DMS79 (cell line): Measurements from ENCODE around the gene PRICKLE1.

Experiments
- DNase-seq: peaks from one replicate; lab custom pipeline; 2025; lab: John Stamatoyannopoulos, UW

The PRICKLE1 gene

DNA sequence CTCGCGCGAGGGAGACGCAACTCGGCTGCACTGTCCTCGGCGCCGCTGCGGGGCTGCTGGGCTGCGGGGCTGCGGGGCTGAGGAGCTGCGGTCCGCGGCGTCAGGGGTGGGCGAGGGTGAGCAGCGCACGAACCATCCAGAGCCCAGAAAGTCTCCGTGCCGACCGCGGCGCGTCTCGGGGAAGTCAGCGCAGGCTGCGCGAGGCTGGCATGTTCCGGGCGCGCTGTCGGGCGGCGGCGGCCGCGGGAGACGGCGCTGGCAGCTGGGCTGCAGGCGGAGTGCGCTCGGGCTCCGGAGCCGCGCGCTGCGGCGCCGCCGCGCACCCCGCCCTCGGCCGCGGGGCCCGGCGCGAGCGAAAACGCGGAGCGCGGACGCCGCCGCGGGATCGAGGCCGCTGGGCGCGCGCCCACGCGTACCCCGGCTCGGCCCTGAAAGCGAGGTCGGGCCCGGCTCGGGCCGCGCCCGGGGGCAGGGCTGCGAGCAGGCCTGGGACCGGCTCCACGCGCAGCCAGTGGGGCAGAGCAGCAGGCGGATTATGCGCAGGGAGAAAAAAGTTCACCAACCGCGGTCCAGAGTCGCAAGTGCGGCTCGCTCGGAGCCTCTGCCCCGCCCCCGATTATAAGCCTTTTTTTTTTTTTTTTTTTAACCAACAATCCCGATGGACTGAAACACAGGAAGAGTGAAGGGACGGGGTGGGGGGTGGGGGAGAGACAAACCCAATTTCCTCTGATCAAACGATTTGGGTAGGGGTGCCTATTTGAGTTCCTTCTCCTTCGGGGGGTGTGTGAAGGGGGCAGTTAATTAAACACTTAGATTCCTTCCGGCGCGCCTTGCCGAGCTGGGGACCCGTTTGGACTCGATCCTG is at the start of gene PRICKLE1:
Gene PRICKLE1 (minus strand): TSS at position 282 of the 865 bp plus-strand sequence. CDS start 117,230 bp downstream, outside the sequence.
- DNase-seq: no peak

DNA sequence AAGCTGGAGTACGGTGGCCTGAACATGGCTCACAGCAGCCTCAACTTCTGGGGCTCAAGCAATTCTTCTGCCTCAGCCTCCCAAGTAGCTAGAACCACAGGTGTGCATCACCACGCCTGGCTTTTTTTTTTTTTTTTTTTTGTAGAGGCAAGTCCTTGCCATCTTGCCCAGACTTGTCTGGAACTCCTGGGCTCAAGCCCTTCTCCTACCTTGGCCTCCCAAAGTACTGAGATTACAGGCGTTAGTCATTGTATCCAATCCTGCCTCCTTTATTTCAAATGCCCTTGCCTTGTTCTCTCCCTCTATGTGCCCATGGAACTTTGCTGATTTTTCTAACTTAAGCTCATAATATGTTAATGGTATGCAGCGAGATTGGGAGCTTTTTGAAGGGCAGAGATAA is 49.2 kb upstream of the PRICKLE1 start:
- DNase-seq: no peak

DNA sequence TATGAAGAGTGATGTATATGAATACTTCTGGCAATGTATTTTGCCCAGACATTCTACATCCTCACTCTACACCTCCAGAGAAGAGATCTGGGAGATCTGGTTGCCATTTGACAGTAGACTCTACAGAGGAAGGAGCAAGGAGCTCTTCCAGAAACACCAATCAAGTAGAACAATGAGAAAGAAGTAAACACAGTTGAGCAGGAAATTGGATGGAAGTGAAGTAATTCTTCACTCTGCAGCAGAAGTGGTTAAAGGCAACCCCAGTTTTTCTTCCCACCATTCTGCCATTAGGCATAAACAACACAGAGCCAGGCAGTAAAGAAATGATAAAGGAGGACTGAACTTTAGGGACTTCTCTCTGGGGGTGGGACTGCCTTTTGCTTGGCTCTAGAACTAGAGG is 48.5 kb upstream of the PRICKLE1 start:
- no peak for DNase-seq

DNA sequence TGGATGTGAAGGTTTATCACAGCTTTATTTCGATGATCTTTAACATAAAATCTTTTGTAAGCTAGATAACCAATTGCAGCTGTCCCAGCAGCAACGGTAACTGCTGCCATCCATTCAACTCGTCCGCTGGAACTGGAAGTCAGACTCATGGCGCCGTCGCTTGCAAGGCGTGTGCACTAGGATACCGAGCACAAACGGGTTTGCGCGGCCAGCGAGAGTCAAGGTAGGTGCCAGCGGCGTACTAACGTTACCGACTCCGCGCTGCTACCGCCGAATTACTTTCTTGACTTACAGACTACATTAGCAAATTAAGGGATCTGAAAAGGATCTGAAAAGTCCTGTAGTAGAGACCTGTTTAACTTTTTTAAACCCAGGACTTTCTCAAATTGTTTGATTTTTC is 47.4 kb upstream of the PRICKLE1 start:
- no peak for DNase-seq

DNA sequence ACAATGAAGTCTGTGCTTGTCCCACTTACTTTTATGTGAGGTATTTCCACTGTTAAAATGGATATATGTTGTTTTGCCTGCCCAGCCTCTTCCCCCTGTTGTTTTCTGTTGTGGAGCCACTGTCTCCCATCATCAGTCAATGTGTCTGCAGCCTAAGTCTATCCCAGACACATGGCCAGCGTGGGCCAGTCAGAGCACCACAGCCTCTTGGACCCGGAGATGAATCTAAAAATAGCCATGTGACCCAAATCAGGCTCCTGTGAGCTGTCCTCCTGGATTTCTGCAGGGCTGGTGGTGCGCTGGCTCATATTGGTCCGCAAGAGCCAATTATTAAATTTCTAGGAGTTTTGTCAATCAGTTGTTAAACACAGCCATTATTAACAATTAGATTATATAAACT is 44.0 kb upstream of the PRICKLE1 start:
- no peak for DNase-seq

DNA sequence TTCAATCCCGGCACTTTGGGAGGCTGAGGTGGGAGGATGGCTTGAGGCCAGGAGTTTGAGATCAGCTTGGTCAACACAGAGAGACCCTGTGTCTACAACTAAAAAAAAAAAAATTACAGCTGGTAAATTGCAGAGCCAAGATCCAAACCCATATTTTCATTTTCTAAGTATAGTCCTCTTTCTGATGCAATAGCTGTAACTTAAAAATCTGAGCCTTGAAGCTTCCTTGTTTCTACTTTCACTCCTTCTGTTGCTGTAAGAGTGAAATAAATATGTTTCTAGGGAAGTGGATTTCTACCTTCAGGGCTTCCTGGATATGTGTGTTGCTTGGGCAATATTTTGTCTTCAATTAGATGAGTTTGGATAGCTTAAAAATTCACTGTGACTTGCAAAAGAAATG is 42.0 kb upstream of the PRICKLE1 start:
- DNase-seq: no peak

DNA sequence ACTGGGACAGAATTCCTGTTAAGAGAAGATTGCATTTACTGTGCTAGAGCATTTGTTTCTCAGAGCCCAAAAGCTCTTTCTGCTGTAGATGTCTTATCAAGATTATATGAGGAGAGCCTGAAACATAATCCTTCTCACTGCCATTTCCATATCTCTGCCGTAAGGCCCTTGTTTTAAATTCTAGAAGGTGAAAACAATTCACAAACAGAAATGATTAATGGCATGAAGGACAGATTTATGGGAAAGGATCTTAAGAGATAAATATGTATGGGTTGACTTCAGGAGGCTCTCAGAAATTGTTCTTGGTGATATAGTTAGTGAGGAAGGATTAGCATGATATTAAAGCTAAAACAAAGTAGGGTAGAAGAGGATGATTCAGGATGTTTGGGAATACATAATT is 40.8 kb upstream of the PRICKLE1 start:
- DNase-seq: no peak

DNA sequence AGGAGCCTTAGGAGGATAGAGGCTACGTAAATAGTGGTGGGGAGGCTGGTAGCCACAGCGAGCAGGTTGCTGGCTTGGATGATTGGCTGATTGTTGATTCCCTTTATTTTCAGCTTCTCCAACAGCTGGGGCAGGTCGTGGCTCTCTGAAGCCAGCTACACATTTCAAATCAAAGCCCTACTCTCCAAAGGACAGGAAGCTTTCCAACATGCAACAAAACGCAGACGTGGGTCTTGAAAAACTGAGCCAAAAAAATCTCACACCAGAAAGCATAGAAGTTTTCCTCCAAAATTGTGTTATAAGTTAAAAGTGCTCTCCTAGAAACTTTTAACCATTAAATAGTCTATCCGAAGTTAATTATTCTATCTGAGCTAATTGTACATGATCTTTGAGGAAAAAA is 37.6 kb upstream of the PRICKLE1 start:
- DNase-seq: no peak

DNA sequence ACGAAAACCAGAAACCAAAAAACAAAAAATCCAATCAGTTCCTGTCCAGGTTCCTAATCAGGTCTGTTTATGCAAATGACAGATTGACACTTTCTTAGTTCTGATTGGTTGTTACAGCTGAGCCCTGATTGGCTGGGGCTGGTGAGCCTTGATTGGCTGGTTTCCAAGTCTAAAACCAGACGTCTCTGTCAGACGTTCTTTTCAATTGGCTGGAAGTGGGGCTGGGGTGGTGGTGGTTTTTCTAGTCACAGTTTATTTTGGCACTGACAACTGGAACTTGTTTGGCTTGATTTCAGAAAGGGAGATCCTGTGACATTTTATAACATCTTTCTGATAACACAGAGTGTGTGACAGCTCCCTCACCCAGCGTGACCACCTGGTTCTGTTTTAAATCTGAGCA is 36.1 kb upstream of the PRICKLE1 start:
- no peak for DNase-seq

DNA sequence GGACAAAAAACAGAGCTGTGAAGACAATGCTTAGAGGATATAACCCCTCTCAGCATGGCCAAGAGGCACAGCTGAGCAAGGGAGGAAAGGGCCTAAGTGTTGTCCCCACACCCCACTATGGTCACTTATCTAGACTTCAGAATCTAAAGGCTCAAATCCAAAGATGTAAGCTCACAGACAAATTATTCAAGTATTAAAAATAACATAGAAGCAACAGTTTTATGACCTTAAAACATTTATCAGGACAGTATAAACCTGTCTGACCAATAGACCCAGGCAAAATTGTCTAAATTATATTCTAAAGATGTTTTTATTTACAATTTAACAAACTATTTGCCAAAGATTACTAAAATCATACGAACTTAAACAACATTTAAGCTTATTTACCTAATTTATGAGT is 28.1 kb upstream of the PRICKLE1 start:
- no peak for DNase-seq

DNA sequence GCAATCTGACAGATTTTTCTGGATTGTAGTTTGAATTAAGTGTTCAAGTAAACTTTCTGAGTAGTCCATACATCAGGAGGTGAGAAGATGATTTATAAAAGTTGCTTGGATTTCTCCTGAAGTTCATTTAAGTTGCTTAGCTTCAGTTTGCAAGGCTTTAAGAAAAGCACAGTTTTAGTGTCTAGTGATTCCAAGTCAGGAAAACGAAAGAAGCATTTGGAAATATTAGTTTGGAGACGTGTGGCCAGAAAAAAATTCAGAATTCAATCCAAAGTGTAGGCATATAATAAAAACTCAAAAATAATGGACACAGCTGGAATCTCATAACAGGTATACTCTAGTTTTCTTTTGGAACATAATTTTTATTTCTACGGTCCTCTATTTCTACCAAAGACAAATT is 25.5 kb upstream of the PRICKLE1 start:
- DNase-seq: no peak

DNA sequence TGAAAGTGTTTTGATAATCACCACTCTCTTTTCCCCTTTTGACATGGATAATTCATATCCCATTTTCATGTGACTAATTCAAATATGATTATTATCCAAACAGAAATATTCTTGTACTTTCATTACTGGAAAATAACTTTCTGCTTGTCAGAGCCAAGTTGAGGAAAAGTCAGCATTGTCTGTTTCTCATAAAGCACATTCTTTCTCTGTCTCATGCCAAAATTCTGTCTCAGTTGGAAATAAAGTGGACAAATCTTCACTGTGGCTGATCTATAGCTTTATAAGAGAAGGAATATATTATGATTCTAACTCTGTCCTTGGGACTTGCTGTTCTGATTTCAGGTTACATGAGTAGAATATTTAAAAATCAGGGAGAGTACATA is 22.7 kb upstream of the PRICKLE1 start:
- no peak for DNase-seq

DNA sequence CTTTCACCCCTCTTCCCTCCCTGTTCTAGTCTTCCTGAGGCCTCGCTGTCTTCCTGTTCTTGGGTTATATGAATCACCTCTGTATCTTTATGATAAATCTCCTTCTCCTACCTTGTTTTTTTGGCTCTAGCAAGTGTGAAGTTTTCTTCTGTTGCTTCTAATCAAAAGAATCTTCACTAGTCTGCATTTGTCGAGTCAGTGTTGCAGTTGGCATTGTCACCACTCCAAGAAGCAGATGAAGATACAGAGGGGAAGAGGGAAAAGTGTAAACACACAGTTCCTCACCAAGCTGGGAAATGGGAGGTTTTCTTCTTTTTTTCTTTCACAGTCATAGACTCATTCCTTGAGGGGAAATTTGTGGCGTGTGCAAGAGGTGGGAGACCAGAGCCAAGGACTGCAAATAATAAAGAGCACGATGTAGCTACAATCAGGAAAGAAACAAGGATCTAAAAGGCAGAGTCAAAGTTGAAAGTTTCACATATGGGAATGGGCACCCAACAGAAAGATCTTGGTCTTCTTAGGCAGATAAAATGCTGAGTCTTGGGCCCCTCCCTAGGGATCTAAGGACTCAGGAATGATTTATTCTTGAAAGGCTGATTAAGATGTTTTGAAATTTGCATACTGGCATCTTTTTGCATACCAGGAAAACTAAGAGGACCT is 22.2 kb upstream of the PRICKLE1 start:
- DNase-seq: no peak

DNA sequence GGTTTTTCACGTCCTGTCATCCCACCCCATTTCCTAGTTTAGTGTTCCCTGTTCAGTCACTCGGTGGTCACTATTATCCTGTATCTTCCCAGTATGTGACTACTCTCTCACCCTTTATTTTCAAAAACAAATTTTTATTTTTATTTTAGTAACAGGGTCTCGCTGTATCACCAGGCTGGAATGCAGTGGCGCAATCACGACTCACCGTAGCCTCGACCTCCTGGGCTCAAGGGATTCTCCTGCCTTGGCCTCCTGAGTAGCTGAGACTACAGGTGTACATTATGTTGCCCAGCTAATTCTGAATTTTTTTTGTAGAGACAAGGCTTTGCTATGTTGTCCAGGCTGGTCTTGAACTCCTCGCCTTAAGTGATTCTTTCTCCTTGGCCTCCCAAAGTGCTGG is 20.1 kb upstream of the PRICKLE1 start:
- DNase-seq: no peak

DNA sequence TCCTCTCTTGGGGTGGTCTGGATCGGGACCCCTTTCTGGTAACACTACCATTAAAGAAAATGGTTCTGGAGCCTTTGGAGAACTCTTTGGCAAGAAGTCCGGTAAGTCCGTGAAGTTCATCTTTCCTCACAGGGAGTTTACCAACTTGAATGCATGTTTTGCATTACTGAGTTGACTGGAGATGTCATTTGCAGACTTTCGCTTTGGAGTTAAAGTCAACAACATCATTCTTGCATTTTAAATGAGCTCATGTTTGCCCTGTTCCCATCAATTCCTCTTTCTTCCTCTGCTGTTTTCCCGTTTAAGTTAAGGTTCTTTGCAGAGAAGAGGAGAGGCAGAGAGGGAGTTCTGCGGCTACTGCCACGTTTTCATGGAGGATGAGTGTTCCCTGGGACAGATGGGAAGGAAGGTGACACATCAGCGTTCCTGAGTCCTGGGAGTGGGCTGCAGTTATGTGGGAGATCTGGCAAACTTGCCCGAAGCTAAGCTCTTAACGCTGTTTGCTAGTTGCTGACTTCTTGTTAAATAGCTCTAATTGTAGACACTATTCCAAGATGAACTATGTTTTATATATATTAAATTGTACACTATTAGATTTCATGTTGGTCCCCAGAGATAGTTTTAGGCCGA is 18.8 kb upstream of the PRICKLE1 start:
- no peak for DNase-seq

DNA sequence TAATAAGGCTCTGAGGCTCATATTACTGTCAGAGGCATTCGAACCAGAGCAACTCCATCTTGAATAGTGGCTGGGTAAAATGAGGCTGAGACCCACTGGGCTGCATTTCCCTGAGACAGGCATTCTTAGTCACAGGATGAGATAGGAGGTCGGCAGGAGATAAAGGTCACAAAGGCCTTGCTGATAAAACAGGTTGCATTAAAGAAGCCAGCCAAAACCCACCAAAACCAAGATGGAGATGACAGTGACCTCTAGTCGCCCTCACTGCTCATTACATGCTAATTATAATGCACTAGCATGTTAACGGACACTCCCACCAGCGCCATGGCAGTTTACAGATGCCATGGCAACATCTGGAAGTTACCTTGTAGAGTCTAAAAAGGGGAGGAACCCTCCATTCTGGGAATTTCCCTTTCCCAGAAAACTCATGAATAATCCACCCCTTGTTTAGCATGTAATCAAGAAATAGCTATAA is 18.1 kb upstream of the PRICKLE1 start:
- no peak for DNase-seq

DNA sequence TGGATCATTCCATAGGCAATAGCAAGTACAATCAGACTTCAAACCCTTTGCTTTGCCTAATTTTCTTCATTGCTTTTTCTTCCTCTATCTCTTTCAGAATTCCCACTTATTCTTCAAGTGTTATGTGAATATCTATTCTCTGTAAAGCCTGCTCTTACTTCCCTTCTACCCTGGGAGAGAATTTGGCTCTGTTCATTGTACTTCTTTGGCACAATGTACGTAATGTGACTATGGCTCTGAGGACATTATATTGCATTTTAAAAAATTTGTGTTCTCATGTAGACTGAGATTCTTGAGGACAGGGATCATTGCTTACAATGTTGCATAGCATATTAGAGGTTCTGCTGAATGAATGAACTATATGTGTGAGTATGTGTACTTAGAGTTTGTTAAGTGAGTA is 16.9 kb upstream of the PRICKLE1 start:
- DNase-seq: no peak

DNA sequence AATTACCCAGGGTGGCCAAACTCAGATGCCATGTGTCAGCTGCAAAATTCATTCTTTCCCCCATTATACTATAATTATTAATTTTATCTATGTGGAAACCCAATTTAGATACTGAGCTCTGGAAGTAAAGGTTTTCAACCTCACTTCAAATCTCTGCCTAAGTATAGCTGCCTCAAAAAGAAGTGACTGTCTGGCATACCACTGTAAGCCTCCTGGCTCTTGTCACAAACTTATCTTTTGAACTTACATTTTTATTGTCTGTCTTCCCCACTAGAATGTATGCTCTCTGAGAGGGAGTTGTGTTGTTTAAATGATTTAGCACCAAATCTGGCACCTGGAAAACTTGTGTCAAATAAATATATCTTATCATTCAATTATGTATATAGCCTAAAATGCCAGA is 16.1 kb upstream of the PRICKLE1 start:
- no peak for DNase-seq

DNA sequence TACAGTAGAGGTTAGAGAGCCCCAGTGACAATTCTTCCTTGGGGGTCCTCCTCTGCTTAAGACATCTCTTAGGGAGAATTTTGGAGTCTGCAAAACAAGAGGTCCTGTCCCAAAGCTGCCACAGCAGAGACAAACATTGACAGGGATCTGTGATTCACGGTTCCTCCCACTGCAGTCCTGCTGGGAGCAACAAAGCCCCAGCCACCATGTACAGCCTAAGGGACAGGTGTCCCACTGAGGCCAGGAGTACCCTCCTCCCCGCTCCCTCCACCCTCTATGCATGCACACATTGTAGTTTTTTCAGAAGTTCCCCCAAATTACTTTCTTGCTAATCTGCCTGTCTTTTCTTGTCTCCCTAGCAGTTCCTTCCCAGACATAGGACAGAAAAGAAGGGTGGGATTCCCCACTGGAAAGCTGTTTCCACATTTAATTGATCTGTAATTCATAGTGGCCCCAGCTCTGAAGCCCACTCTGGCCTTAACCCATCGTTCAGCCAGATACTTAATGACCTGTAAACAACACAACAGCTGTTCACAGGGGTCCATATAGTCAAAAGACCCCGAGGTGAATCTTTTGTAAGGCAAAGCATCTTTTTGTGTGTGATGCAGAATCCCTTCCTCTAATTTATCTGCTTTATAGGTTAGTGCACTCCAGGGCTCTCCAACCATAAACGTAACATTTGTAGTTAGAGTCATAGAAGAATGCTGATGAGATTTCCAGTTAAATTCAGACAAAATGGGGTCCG is 13.9 kb upstream of the PRICKLE1 start:
- no peak for DNase-seq

DNA sequence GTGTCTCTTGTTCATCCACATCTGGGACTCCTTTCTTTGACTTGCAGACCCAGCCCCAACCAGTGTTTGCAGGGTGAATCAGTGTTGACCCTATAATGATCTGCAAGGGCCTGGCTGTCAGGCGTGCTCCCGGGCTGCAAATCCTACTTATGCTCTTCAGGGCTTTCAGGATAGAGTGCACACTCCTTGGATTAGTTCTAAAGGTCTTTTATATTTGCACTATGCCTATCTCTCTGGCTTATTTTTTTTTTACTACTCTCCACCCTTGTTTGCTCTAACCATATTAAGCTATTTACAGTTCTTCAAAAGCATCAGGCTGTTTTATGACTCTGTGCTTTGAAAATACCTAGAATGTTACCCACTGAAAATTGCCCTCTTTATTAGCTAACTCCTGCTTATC is 4.3 kb upstream of the PRICKLE1 start:
- no peak for DNase-seq

DNA sequence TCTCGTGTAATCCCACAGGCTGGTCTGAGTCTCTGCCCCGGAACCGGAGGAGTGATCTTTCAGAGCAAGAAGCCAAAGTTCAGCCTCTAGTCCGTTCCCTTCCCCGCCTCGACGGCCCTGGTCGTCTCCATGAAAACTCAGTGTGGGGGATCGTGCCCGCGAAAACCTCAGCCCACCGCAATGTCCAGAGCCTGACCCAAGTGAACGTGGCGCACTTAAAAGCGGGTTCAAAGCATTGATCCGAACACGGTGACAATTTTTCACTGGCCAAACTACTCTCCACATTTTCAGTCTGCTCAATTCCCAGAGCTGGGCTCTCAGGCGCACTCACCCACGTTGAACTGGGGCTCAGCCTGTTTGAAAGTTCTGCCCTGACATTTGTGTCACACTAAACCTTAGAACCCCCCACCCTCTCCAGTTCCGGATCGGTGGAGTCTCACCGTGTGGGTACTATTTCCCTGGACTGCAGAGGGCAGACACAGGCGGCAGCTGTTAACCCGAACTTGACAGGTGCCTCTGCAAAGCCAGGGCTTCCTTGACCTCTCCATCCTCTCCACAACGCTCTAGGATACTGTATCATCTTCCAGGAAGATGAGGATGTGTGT is 886 bp upstream of the PRICKLE1 start:
- no peak for DNase-seq
